Adrenal gland (tissue), 12 donors: ENCODE measurements around the gene NHS. TPM values are rescaled to one million over a fixed set of nuclear protein-coding genes. Genes with fewer than 3 reads are reported as not detected.

Experiments used
- DNase-seq, 7 donors: peaks; one replicate each; pipeline ENCODE4 v3.0.0-alpha.2; 2019 to 2020
- H3K27ac ChIP-seq, 5 donors: fragments of 200-600 bp; sonication (generic) in 4 of 5; 1 replicate in 3 of 5; 2 replicates in 2 of 5; pipeline versions ENCODE4 v1.5.1 to v1.8.0; 2016 to 2020; ENCODE audit warnings: mild to moderate bottlenecking in 1 of 5
- H3K27me3 ChIP-seq: fragments of 200-600 bp; 2 replicates; pipeline ENCODE4 v1.8.0; 2021
- H3K36me3 ChIP-seq, 2 donors: fragments of 200-600 bp; replicated peaks in 1 of 2; 1 replicate in 1 of 2; 2 replicates in 1 of 2; pipeline versions ENCODE4 v1.5.1 to v1.8.0; 2018 to 2022
- H3K4me1 ChIP-seq, 2 donors: fragments of 200-600 bp; replicated peaks in 1 of 2; 1 replicate in 1 of 2; 2 replicates in 1 of 2; pipeline versions ENCODE4 v1.5.1 to v1.8.0; 2018 to 2021
- H3K4me3 ChIP-seq, 4 donors: fragments of 200-600 bp; sonication (generic) in 3 of 4; one replicate each; pipeline ENCODE4 v1.5.1; 2016 to 2018
- H3K9me3 ChIP-seq, 3 donors: fragments of 200-600 bp; sonication (generic) in 1 of 3; replicated peaks in 1 of 3; 1 replicate in 2 of 3; 2 replicates in 1 of 3; pipeline versions ENCODE4 v1.5.1 to v1.8.0; 2016 to 2021
- CTCF ChIP-seq, 6 experiments: fragments of 450-650 bp in 4 of 6; fragments of 200-600 bp in 2 of 6; sonication (generic) in 1 of 6; IDR thresholded peaks; 1 replicate in 5 of 6; 2 replicates in 1 of 6; pipeline versions ENCODE4 v1.5.1 to v1.8.0; 2016 to 2021; ENCODE audit warnings: antibody characterized with exemption in 6 of 6, mild to moderate bottlenecking in 2 of 6, moderate library complexity in 1 of 6
- POLR2A ChIP-seq, 2 donors: fragments of 450-650 bp; IDR thresholded peaks; one replicate each; pipeline ENCODE4 v1.6.1; 2017; ENCODE audit warnings: antibody characterized with exemption in 2 of 2, mild to moderate bottlenecking in 2 of 2, moderate library complexity in 1 of 2
- WGBS, 4 donors: extraction: QIAGEN DNeasy Blood & Tissue Kit in 2 of 4; methylation state at CpG; one replicate each; pipeline versions ENCODE4 v1.1.5 to v1.1.7; 2013 to 2017; 5-methylcytosine and 5-hydroxymethylcytosine counted together
- intact Hi-C, 2 donors: fragments of 100-400 bp; cut with DNase I; formaldehyde crosslinking; loops; one replicate each; pipeline versions ENCODE4 v1.14.1 to v1.15.0; 2022 to 2023
- polyA plus RNA-seq, 3 donors: library from polyadenylated mRNA; stranded (reverse); fragments of 200-250 nt in 2 of 3; fragments of 350-450 nt in 1 of 3; fragmentation: Illumina TruSeq in 1 of 3; extraction: RNeasy Lipid Tissue Mini Kit (QIAGEN cat#74804) in 1 of 3; gene quantifications; one replicate each; pipeline ENCODE4 v1.2.3, GENCODE V29; 2013 to 2014
- total RNA-seq, 9 donors: library from RNA; depleted of rRNA in 4 of 9; stranded (reverse); fragments of >200 nt in 4 of 9; fragments of 120-200 nt in 1 of 9; fragmentation: NEBNext Ultra II Directional in 1 of 9; extraction: Animal tissue kit (Norgen Biotek cat#: 25700) in 1 of 9; gene quantifications; one replicate each; pipeline versions ENCODE4 v1.1.0 to v1.2.4, GENCODE V29; 2013 to 2023
- donor health status: healthy with polysubstance abuse.
- donor health status: Bipolar disorder and iron deficiency.
- donor health status: DM: yes; HTN: yes; CAD: no.
- donor health status: DM: no; HTN: no; CAD: no.
- donor health status: DM: no; HTN: no; CAD: no.
- donor health status: DM: yes; HTN: yes; CAD: no.

The NHS gene
- total and polyA plus RNA-seq, 12 donors: 4.4 to 12.5 (median 6.8) TPM

- no peak overlapping the region for H3K4me3 ChIP-seq
- WGBS, 4 donors: 39 to 60% (median 47%) methylated on average over 4 of the region's 4 CpGs
- no peaks in the 10 kb centered on the region for H3K27me3 ChIP-seq
- no peak overlapping the region for H3K27ac ChIP-seq
- intact Hi-C loops: loop anchor here (10.0 kb wide), 1 partner anchor 445 kb away; no protein-coding TSS in a partner anchor
- no peaks in the 10 kb centered on the region for H3K36me3 ChIP-seq
- DNase-seq: peak; percentile 46 to 78 (median 70)
- no peaks in the 10 kb centered on the region for H3K4me1 ChIP-seq
- H3K9me3 ChIP-seq: no peaks in the 10 kb centered on the region
- TF ChIP-seq POLR2A (IDR thresholded peaks at IDR 0.05): no peak
- TF ChIP-seq CTCF (IDR thresholded peaks at IDR 0.05): peak; percentile 47 to 76 (median 68)
Measured at GRCh38 chrX:17689971-17690409, 315.0 kb downstream of the NHS start.

GRCh38 chrX:17692709-17693346 lies 317.8 kb downstream of the NHS start:
- WGBS, 4 donors: 68 to 85% (median 77%) methylated on average over 5 of the region's 5 CpGs
- Histone ChIP-seq H3K27ac (no peak overlapping the region), H3K36me3 (no peaks in the 10 kb centered on the region), H3K9me3 (no peaks in the 10 kb centered on the region), H3K4me1 (no peaks in the 10 kb centered on the region), H3K4me3 (no peak overlapping the region), H3K27me3 (no peaks in the 10 kb centered on the region)
- intact Hi-C loops: loop anchor here in 1 of 2 donors (10.0 kb wide), 1 partner anchor 448 kb away; no protein-coding TSS in a partner anchor
- peak in 1 of 7 donors; percentile 53 for DNase-seq
- no peak for TF ChIP-seq CTCF (IDR thresholded peaks at IDR 0.05)
- TF ChIP-seq POLR2A (IDR thresholded peaks at IDR 0.05): no peak

DNA sequence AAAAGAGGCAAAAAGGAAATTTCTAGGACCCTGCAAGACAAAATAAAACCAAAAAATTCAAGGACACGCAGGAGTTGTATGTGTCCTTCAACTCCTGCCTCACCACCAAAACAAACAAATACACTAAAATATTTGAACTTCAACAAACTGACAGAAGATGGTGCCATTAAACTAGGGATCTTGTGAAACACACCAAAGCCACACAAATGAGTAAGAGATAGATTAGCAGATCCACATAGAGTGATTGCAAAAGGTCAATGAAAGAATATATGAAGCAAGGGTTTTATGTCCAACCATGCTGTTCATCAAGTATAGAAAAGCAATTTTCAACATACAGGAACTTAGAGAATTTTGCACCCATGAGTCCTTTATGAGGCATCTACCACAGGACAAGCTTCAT lies 322.2 kb downstream of the NHS start:
- Histone ChIP-seq H3K27me3 (no peaks in the 10 kb centered on the region), H3K36me3 (no peaks in the 10 kb centered on the region), H3K4me1 (no peaks in the 10 kb centered on the region), H3K9me3 (no peaks in the 10 kb centered on the region), H3K27ac (no peak overlapping the region), H3K4me3 (no peak overlapping the region)
- intact Hi-C loops: loop anchor here in 1 of 2 donors (10.0 kb wide), 1 partner anchor 452 kb away; no protein-coding TSS in a partner anchor
- no peak for DNase-seq
- 27 to 64% (median 38%) methylated on average over 1 of the region's 1 CpG for WGBS, 4 donors
- TF ChIP-seq CTCF (IDR thresholded peaks at IDR 0.05) (peak in 3 of 6 experiments; percentile 15 to 28 (median 24)), POLR2A (IDR thresholded peaks at IDR 0.05) (no peak)

- WGBS, 4 donors: 67 to 93% (median 80%) methylated on average over 1 of the region's 1 CpG
- H3K36me3 ChIP-seq: no peaks in the 10 kb centered on the region
- H3K4me3 ChIP-seq: no peak overlapping the region
- no peak overlapping the region for H3K27ac ChIP-seq
- TF ChIP-seq CTCF (IDR thresholded peaks at IDR 0.05) (no peak), POLR2A (IDR thresholded peaks at IDR 0.05) (no peak)
- intact Hi-C loops: no loop called here
- H3K4me1 ChIP-seq: no peaks in the 10 kb centered on the region
- H3K27me3 ChIP-seq: no peaks in the 10 kb centered on the region
- no peaks in the 10 kb centered on the region for H3K9me3 ChIP-seq
- DNase-seq: no peak
Measured at GRCh38 chrX:17700976-17701375, 326.0 kb downstream of the NHS start.
